NCI-H146 treated with DMSO at 0.1 percent for 48 hours (cell line): ENCODE measurements around the gene AHR.
"Not testable (repeated sequence)": the region's sequence is repeated elsewhere in the genome, so short reads cannot be mapped to it uniquely, and the experiment has no call there.

ENCODE experiments used
- DNase-seq: peaks from one replicate; lab custom pipeline; 2025; ENCODE audit not compliant: unreplicated experiment; lab: John Stamatoyannopoulos, UW

AHR gene

DNA sequence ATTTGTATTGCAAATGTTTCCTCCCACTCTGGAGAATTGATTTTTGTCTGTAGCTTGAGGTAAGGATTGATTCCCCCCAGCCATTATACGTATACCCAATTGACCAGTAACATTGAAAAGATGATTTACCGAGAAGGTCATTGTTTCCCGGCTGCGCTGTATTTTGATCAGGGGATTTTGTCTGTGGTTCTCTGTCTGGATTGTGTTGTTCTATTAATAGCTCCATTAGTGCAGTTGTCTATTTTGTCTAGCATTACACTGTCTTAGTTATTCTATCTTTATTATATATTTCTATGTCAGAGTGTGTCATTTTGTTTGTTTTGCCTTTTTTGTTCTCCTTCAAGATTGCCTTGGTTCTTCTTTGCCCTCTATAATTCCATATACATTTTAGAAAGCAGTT, 37.7 kb downstream of the AHR start:
- DNase-seq: no peak

DNA sequence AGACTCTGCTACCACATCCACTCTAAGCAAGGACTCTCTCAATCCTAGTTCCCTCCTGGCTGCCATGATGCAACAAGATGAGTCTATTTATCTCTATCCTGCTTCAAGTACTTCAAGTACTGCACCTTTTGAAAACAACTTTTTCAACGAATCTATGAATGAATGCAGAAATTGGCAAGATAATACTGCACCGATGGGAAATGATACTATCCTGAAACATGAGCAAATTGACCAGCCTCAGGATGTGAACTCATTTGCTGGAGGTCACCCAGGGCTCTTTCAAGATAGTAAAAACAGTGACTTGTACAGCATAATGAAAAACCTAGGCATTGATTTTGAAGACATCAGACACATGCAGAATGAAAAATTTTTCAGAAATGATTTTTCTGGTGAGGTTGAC, 40.7 kb downstream of the AHR start:
- DNase-seq: no peak

DNA sequence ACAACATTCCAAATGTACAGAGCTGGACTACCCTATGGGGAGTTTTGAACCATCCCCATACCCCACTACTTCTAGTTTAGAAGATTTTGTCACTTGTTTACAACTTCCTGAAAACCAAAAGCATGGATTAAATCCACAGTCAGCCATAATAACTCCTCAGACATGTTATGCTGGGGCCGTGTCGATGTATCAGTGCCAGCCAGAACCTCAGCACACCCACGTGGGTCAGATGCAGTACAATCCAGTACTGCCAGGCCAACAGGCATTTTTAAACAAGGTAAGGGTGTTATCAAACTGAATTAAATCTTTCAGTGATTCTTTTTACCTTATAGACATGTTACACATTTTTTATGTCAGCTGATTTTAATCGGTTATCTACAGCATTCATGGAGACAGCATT, 41.5 kb downstream of the AHR start:
- DNase-seq: no peak

DNA sequence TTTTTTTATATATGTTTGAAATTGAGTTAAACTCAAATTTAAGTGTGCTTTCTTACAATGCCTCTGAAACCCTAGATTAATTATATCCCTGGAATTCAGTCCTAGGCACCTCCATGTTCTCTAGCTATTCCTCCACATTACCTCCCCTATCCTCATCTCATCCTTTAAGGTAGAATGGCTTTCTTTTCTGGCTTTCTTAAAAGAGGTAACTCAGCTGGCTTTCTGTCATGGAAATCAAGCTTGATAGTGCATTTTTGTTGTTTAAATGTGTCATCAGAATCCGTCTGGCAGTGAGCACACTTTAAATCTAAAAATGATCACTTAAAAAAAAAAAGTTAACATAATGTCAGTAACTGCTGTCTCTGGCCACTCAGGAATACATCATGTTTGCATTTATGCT, 42.2 kb downstream of the AHR start:
- no peak for DNase-seq

DNA sequence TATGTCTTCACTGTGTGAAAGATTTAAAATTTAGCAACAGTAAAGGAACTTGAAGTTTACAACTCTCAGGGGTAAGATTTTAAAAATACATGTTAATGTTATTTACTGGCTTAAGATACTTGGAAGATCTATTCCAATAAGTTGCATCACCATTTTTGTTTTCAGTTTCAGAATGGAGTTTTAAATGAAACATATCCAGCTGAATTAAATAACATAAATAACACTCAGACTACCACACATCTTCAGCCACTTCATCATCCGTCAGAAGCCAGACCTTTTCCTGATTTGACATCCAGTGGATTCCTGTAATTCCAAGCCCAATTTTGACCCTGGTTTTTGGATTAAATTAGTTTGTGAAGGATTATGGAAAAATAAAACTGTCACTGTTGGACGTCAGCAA, 44.3 kb downstream of the AHR start:
- no peak for DNase-seq

DNA sequence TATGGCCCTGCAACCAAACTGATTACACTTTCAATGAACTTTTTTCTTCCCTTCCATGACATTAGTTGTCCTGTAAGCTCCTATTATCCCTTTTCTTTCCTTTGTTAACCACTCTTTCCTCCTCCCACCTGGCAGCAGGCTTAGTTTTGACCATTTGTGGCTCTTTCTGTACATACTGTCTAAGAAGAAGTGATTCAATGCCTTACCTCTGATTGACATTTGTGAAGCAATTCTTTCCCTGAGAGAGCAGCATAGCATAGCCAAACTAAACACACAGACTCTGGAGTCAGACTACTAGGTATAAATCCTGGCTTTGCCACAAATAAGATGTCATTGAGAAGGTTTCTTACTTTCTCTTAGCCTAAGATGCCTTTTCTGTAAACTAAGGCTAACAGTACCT, 48.9 kb downstream of the AHR start:
- DNase-seq: no peak

DNA sequence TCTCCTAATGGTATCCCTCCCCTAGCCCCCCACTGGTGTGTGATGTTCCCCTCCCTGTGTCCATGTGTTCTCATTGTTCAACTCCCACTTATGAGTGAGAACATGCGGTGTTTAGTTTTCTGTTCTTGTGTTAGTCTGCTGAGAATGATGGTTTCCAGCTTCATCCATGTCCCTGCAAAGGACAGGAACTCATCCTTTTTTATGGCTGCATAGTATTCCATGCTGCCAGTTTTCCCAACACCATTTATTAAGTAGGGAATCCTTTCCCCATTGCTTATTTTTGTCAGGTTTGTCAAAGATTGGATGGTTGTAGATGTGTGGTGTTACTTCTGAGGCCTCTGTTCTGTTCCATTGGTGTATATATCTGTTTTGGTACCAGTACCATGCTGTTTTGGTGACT, 50.5 kb downstream of the AHR start:
- DNase-seq: not testable (repeated sequence)

DNA sequence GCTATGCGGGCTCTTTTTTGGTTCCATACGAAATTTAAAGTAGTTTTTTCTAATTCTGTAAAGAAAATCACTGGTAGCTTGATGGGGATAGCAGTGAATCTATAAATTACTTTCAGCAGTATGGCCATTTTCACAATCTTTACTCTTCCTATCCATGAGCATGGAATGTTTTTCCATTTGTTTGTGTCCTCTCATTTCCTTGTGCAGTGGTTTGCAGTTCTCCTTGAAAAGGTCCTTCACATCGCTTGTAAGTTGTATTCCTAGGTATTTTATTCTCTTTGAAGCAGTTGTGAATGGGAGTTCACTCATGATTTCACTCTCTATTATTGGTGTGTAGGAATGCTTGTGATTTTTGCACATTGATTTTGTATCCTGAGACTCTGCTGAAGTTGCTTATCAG, 51.9 kb downstream of the AHR start:
- not testable (repeated sequence) for DNase-seq

DNA sequence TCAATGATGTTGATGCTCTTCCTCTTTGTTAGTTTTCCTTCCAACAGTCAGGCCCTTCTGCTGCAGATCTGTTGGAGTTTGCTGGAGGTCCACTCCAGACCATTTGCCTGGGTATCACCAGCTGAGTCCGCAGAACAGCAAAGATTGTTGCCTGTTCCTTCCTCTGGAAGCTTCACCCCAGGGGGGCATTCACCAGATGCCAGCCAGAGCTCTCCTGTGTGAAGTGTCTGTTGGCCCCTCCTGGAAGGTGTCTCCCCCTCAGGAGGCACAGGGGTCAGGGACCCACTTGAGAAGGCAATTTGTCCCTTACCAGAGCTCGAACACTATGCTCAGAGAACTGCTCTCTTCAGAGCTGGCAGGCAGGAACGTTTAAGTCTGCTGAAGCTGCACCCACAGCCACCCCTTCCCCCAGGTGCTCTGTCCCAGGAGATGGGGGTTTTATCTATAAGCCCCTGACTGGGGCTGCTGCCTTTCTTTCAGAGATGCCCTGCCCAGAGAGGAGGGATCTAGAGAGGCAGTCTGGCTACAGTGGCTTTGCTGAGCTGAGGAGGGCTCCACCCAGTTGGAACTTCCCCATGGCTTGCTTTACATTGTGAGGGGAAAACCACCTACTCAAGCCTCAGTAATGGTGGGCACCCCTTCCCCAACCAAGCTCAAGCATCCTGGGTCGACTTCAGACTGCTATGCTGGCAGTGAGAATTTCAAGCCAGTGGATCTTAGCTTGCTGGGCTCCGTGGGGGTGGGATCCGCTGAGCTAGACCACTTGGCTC, 55.4 kb downstream of the AHR start:
- DNase-seq: not testable (repeated sequence)

DNA sequence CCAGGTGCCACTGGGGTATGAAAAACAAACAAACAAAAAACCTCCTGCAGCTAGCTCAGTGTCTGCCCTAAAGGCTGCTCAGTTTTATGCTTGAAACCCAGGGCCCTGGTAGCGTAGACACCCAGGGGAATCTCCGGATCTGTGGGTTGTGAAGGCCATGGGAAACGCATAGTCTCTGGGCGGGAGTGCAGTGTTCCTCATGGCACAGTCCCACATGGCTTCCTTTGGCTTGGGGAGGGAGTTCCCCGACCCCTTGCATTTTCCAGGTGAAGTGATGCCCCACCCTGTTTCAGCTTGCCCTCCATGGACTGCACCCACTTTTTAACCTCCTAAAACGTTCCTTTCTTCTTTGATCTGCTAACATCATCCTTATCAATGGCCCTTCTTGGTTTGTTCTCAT, 56.0 kb downstream of the AHR start:
- no peak for DNase-seq

DNA sequence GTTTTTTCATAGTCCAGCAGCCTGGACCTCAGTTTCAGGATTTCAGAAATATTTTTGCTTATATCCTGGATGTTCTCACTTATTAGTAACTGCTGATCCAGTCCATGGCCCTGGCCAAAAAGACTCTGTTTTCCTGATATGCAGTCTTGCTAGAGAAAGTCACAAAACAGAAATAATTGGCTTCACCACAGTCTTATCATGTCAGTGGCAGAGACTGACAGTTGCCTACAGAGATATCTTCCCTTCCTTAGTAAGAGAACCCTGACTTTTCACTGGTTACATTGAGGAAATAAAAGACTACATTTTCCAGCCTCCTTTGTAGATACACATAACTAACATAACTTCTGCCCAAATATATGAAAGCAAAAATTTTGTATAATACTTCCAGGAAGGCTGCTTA, 56.6 kb downstream of the AHR start:
- no peak for DNase-seq

DNA sequence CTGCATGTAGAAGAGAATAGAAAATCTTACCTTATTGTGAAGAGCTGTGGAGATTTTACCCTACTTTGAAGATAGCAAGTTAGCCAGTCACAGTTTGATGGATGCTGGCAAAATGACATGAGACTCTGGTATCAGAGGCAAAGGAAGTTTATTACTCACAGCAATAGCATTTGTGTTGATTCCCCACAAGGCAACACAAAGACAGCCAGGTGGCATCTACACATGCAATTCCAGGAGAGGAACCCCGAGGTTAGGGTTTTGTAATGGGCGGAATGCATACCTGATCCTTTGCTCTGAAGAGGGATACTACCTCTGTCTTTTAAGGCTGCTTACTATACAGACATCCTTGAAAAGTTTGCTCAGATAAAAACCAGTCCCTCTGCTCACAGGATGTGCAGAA, 59.5 kb downstream of the AHR start:
- DNase-seq: no peak

DNA sequence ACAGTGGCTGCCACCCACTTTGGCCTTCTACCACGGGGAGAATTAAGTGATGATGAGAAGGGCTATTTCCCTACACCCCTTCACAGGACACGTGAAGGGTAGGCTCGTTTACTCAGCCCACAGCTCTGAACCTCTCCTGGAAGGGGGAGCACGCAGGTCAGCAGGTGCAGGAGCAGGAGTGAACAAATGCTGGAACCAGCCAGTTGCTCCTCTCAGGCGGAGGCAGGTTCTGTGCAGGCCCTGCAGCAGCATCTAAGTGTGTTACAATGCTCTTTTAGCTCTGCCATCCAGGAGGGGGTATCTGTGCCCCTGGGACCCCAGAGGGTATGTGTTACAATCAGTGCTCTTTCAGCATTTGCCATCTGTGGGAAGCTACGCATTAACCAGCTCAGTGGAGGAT, 61.2 kb downstream of the AHR start:
- DNase-seq: no peak

DNA sequence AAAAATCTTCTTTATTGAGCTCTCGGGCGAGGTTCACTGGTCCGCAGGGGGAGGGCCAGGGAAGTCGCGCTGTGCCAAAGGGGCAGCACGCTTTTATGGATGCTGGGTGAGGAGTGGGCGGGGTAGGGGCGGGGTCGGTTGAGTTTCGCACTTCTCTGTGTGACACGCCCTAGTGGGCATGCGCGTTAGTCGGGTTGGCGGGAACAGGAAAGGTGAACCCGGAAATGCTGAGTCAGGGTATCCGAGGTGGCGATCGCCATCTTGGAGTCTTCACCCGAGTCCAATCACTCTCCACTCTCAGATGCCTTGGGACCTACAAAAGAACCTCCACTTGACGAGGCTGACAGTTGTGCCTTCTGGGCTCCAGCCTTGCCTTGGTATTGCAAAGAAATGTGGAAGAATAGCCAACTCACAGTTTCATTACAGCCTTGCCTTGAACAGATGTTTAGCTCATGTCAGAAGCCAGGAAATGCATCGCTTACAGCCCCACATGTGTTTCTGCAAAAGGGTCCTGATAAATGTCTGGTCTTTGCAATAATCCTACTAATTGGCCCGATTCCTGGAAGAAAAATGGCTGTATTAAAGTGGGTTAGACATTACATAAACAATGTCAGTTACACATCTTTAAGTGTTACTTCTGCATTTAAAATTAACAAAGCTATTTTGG, 64.1 kb downstream of the AHR start:
- DNase-seq: no peak

DNA sequence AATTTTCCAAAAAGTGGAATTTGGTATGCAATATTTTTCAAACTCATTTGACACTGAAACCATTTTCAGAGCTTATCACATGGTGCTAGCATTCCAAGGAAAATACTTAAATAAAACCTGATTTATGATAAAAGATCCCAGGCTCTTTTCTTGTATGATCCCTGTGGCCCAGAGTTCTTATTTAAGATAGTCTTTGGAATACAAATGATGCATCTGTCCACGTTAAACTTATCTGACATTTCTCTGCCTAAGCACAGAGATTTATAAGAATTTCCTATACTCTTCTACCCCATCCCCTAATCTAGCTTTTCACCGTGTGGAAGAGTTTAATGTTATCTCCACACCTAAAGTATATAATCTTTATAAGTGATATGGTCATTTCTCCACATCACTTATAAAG, 66.2 kb downstream of the AHR start:
- DNase-seq: no peak

DNA sequence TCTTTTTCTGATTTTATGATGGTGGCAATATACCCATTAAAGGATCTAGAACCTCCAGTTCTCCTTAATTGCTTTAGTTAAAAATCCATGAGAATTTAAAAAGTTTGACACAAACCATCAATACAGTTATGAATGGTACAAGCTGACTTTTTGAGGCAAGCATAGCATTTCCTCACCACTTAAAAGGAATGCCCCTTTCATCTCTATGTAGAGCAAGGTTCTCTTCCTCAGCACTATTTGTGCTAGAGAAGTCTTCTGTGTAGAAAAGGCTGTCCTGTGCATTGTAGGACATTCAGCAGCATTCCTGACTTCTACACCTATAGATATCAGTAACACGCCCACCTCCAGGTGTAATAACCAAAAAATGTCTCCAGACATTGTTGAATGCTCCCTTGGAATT, 67.3 kb downstream of the AHR start:
- no peak for DNase-seq

DNA sequence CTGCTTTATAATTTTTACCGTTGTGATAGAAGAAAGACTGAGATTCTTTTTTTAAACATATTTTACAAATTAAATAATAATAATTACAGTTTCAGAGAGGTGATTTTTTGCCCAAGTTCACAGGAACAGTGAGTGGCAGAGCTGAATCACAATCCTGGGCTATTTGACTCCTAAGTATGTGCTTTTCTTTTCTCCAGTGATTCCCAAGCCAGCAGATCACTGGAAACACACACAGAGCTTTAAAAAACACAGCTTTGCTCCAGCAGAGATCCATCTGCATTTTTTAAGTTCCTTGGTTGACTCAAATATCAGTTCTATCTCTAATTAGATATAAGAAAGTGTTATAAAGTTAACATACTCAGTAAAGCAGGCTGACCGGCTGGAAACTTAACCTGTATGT, 69.0 kb downstream of the AHR start:
- no peak for DNase-seq

DNA sequence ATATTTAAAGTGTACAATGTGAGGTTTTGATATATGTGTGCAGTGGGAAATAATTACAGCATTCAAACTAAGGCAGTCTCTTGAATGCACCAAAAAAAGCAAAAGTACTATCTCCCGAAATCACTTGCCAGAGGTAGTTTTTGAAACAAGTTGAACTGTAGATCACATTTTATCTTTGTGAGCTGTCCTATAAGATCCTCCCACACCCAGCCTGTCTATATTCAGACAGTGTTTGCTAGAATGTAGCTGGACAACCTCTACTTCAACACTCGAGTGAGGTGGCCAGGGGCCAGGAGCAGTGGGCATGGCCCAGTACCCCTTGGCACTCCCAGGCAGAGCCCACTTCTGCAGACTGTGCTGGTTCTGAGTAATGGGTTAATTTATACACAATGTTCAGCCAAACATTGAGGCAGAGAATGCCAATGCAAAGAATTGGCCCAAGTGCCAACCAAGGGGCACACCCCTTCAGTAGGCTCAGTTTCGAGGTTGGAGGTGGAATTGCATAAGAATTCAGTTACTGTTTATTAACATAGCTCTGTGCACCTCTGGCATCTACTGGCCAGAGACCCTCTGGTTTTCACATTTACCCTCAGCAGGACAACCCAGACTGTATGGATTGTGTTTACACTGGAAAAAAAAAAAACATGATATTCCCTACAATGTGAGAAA, 70.5 kb downstream of the AHR start:
- no peak for DNase-seq

DNA sequence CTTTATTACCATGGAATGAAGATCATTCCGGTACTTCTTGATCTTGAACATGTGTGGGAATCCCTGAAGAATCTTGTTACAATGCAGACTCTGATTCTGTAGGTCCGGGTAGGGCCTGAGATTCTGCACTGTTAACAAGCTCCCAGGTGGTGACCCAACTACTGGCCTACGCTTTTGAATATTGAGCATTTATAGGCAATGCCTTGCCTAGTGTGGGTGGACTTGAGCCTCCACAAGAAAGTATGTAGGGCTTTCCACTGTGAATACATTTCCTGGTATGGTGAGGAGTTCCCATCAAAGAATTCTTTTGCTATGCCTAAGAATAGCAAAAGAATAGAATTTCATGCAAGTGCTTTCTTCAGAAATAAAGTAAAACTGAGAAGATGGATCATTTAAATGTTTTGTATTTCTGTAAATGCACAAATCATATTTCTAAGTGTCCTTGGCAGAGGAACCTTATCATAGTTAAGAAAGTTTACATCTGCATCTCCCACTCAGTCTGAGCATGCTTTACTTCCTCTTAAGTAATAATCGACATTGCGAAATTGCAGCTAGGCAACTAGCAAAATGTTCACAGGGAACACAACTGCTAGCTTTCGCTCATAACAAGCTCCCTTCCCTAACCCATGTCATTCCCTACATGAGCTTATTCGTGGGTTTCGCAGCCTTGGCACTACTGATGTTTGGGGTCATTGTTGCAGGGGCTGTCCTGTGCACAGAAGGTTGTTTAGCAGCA, 71.4 kb downstream of the AHR start:
- no peak for DNase-seq

DNA sequence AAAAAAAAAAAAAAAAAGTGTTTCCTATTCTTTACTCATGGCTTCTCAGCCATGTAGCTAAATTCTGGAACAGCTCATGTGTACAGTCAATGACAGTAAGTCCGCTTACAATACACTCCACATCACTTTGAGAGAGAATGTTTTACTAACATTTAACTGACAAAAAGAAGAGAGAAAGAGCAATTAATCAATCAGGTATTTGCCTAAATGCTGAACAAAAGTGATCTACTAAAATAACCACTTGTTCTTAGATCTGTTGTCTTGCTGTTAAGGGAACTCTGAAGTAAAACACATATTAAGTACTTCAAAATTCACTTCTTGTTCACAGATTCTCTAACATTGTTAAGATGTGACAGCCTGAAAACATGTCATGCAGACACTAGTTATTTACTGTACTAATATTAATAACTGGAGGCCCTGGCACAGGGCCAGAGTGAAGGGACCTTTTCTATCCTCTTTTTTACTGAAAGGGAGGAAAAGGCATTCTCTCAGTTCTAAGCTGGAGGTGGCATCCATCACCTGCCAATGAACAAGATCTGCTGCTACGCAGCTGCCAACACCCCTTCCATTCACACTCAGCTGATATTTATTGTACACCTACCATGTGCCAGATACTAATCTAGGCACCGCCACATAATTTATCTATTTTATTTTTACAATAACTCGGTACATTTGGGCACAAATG, 72.6 kb downstream of the AHR start:
- no peak for DNase-seq
